Inflammatory macrophage (primary cell): Measurements from ENCODE around the gene PLEKHA4.
A peak's percentile ranks its signal among the peaks of the same experiment; 100 is the strongest.
"Not testable (repeated sequence)": the region's sequence is repeated elsewhere in the genome, so short reads cannot be mapped to it uniquely, and the experiment has no call there.

Source experiments
- DNase-seq, 2 donors: peaks; one replicate each; pipeline ENCODE4 v3.0.0-alpha.2; 2020 to 2022

Gene PLEKHA4

GRCh38 chr19:48862827-48863226 is 5.6 kb downstream of the PLEKHA4 start:
- DNase-seq = no peak

- no peak for DNase-seq
These were observed 7.1 kb downstream of the PLEKHA4 start for GRCh38 chr19:48861313-48861712.

GRCh38 chr19:48859711-48860572 is 8.5 kb downstream of the PLEKHA4 start:
- DNase-seq = peak; percentile 60 to 68

DNA sequence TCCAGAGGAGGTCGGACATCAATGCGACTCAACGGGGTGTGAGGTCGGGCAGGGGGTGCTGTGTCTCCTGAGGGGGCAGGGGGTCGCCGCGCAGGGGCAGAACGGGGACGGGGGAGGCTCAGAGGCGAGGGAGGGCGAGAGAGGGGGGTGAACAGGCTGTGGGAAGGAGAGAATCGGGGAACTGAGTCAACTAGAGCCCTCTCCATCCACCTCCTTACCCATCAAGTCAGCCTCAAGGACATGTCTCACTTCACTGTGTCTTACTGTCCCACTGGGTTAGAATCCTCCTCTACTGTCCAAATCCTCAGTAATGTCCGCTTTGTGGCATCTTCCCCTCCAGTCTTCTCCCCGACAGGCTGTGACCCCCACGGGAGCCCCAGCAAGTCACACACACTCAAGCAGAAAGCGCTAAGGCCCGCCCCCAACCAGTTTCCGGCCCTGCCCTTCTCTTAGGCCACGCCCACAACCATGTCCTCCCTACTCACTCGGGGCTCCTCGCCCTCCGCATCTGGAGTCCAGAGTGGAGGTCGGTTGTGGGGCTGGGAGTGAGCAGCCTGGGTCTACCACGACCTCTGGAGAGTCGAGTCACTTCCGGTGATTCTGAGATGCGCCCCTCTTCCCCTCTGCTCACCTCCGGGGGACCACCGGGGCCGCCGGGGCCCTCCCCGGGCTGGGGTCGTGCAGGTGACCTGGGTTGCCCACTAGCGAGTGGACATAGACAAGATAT is 9.3 kb downstream of the PLEKHA4 start:
- DNase-seq = peak; percentile 33 to 54

- no peak for DNase-seq
These were observed 11.5 kb downstream of the PLEKHA4 start for GRCh38 chr19:48856921-48857320.

DNA sequence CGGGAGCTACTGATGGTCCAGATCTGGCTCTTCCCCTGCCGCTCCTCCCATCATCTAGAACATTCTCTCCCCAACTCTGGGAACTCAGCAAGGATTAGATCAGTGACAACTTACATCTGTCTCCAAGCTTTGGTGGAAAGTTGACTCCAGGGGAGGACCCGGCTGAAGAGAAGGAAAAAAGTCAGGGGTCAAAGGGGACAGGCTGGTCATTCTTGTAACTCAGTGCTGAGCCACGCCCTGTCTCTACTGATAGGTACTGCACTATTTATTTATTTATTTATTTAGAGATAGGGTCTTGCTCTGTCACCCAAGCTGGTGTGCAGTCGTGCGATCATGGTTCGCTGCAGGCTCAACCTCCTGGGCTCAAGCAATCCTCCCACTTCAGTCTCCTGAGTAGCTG is 14.3 kb downstream of the PLEKHA4 start:
- no peak for DNase-seq

- no peak for DNase-seq
These were observed 14.9 kb downstream of the PLEKHA4 start for GRCh38 chr19:48853483-48853882.

DNA sequence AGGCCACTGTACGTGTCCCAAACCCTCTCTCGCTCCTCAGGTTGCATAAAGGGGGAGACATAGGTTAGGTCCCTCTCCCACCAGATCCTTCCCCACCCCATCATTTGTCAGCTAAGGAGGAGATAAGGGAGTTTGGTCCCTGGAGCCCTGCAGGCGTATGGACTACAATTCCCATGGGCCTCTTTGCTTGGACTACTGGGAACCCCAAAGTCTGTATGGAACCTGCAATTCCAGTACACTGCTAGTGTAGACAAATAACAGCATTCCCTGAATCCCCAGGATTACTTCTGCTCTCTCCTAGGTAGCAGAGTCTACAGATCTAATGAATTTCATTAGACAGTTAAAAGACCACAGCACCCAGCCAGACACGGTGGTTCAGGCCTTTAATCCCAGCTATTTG is 16.1 kb downstream of the PLEKHA4 start:
- DNase-seq = no peak

DNA sequence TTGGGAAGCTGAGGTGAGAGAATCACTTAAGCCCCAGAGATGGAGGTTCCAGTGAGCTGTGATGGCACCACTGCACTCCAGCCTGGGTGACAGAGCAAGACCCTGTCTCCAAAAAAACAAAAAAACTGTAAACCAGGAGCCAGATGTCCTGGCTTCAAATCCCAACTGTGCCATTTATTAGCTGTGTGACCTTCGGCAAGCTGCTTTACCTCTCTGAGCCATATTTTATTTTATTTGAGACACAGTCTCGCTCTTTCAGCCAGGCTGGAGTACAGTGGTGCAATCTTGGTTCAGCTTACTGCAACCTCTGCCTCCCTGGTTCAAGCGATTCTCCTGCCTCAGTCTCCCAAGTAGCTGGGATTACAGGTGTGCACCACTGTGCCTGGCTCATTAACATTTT is 21.8 kb downstream of the PLEKHA4 start:
- not testable (repeated sequence) for DNase-seq

DNA sequence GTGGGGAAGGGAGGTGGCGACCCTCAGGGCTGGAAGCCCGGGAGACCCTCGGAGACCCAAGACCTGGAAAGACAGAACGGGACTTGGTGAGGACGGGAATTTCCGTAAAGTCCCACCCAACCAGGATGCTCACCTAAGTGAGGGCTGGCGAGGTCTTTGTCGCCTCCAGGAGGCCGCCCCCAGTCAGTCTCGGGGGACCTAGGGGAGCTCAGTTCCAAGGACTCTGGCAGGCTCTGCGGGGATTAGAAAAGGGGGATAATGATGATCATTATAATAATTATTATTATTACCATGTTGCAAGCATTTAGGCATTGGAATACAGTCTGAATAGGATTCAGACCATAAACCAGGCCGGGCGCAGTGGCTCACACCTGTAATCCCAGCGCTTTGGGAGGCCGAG is 23.0 kb downstream of the PLEKHA4 start:
- DNase-seq = no peak

DNA sequence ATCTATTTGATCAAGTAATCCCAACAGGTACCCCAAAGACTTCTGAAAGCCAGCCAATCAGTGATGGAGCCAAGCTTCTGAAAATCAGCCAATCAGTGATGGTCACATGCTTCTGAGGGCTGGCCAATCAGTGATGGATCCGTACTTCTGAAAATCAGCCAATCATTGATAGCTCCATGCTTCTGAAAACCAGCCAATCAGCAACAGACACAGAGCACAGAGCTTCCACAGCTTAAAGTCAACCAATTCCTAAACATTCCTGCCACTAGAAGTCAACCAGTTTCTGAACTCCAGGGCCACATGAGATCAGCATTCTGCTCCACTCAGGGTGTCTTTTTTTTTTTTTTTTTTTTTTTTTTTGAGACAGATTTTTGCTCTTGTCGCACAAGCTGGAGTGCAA is 23.9 kb downstream of the PLEKHA4 start:
- peak in 1 of 2 donors; percentile 5 for DNase-seq

GRCh38 chr19:48842789-48843162 is 25.6 kb downstream of the PLEKHA4 start:
- DNase-seq = peak; percentile 63 to 68

DNA sequence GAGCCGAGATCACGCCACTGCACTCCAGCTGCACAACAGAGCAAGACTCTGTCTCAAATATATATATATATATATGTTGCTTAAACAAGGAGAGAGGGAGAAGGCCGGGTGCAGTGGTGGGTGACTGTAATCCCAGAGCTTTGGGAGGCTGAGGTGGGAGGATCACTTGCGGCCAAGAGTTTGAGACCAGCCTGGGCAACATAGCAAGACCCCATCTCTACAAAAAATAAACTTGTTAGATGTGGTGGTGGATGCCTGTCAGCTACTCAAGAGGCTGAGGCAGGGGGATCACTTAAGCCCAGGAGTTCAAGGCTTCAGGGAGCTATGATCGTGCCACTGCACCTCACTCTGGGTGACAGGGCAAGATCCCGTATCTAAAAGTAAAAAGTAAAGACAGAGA is 26.8 kb downstream of the PLEKHA4 start:
- no peak for DNase-seq

DNA sequence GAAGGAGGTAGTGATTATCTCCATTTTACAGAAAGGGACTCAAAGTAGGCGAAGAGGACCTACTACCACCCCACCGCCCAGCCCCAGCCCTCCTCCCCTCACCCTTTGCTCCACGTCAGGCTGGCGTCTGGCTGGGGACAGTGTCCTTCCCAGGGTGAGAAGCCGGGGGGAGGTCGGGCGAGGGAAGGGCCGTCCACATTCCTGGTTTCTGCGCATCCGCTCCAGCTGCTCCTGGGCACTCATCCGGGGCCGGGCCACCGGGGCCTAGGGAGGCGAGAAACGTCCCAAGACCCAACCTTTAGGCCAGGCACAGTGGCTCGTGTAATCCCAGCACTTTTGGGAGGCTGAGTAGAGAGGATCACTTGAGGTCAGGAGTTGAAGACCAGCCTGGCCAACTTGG is 27.4 kb downstream of the PLEKHA4 start:
- DNase-seq = no peak

DNA sequence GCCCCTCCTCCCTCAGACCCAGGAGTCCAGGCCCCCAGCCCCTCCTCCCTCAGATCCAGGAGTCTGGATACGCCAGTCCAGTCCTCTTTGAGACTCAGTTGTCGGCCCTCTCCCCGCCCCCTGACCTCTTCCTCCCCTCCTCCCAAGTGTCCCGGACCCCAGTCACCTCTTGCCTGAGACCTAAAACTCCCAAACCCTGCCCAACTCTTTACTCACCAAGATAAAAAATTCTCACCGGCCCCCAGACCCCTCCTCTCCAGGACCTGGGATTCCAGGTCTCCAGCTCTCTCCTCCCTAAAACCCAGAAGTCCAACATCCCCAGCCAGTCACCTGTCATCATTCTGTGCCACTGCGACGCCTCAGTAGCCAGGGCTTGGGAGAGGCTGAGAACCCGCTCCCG is 30.7 kb downstream of the PLEKHA4 start:
- no peak for DNase-seq

GRCh38 chr19:48837051-48837524 is 31.3 kb downstream of the PLEKHA4 start:
- peak; percentile 65 to 82 for DNase-seq

DNA sequence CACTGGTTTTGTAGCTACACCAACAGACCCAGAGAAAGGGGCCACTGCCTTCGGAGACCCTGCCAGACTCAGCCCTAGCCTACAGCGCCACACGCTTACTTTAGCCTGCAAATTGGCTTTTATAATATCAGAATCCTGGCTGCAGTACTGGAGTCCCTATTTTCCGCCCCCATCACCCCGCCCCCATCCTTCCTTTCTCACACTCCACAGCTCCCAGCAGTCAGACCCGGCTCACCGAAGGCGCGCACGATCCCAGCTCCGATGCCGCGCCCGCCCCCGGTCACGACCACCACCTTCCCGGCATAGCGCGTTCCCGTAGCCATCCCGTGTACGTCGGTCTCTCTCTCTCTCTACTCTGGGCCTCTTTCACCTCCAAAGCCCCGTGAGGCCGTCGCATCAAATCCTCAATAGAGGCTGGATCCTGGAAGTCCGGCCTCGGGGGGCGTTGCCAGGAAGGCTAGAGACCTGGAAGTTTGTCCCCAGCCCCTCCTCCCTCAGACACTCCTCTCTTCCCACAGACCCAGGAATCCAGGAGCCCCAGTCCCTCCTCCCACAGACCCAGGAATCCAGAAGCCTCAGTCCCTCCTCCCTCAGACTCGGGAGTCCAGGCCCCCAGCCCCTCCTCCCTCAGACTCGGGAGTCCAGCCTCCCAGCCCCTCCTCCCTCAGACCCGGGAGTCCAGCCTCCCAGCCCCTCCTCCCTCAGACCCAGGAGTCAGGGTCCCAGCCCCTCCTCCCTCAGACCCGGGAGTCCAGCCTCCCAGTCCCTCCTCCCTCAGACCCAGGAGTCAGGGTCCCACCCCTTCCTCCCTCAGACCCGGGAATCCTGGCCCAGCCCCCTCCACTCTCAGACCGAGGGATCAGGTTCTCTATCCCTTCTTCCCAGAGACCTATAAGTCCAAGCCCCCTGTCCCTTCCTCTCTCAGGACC is 32.1 kb downstream of the PLEKHA4 start, which contains the start of gene HSD17B14:
Gene HSD17B14 (minus strand): TSS at position 403 of the 929 bp plus-strand sequence. CDS start 80 bp downstream, at position 323.
- DNase-seq = no peak

DNA sequence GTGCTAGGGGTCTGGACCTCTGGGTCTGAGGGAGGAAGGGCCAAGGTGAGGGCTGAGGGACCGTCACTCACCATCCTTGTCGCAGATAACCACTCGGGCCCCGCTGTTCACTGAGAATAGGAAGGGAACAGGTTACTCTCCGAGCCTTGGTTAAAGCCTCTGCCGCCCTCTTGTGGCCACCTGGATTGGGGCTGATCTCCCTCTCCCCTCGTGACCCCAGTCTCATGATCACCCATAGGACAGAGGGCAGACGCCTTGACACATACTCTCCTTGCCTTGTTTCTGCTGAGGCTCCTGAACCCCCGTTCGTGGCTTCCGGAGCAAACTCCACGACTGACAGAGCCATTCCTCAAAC is 32.7 kb downstream of the PLEKHA4 start:
- DNase-seq = peak; percentile 95 to 96

- peak; percentile 15 to 20 for DNase-seq
These were observed 34.4 kb downstream of the PLEKHA4 start for GRCh38 chr19:48833977-48834376.

DNA sequence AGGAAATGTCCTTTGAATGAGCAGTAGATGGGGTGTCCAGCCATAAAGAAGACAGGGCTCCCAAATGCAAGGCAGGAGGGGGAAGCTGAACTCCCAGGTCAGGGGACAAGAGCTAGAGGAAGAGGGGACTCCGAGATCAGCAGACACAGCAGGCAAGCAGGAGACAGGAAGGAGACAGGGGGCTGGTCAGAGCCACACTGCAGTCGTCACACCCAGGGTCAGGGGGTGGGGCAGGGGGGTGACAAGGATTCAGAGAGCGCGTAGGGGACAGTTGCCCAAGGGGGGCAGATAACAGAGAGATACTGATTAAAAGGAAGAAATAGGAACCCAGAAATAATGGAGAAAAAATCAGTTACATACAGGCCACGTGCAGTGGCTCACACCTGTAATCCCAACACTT is 35.4 kb downstream of the PLEKHA4 start:
- no peak for DNase-seq

- DNase-seq = no peak
These were observed 37.5 kb downstream of the PLEKHA4 start for GRCh38 chr19:48830965-48831364.

- DNase-seq = no peak
These were observed 38.3 kb downstream of the PLEKHA4 start for GRCh38 chr19:48830088-48830487.

DNA sequence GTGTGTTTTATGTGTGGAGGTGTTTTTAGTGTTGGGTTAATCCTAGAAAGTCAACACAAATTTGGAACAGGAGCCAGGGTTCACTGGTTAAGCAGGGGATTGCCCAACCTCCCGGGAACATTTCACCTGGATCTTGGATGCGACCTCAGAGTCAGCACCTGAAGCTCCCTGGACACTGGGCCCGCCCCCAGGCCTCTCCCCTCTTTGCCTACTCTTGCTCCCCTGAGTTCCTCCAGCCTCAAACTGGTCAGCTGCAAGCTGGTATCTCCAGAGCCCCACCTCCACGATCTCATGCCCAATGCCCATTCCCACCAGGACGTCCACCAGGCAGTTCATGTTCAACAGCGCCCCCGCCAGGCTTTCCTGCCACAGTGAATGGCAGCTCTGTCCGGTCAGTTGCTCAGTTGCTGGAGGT is 41.8 kb downstream of the PLEKHA4 start:
- DNase-seq = no peak
